KMS-11 (cell line): Measurements from ENCODE around the gene TSPEAR.

Experiments used
- H2AFZ ChIP-seq: fragments of 200-600 bp; sonication (generic); 2 replicates; pipeline ENCODE4 v1.6.1; 2016; ENCODE audit warnings: antibody characterized with exemption, mixed run types, low read depth
- H3K27ac ChIP-seq: fragments of 200-600 bp; sonication (generic); 2 replicates; pipeline ENCODE4 v1.6.1; 2016; ENCODE audit warnings: mild to moderate bottlenecking, mixed run types
- H3K27me3 ChIP-seq: fragments of 200-600 bp; sonication (generic); 2 replicates; pipeline ENCODE4 v1.6.1; 2017; ENCODE audit warnings: mild to moderate bottlenecking, low read depth, mixed run types, moderate library complexity; ENCODE audit not compliant: insufficient read depth
- H3K36me3 ChIP-seq: fragments of 200-600 bp; sonication (generic); 2 replicates; pipeline ENCODE4 v1.6.1; 2017; ENCODE audit warnings: mild to moderate bottlenecking, mixed run types; ENCODE audit not compliant: insufficient read depth
- H3K4me1 ChIP-seq: fragments of 200-600 bp; sonication (generic); 2 replicates; pipeline ENCODE4 v1.6.1; 2016; ENCODE audit warnings: mild to moderate bottlenecking, low read depth, mixed run types; ENCODE audit not compliant: poor library complexity, severe bottlenecking
- H3K4me2 ChIP-seq: fragments of 200-600 bp; sonication (generic); 2 replicates; pipeline ENCODE4 v1.7.0; 2016; ENCODE audit warnings: mild to moderate bottlenecking, mixed run types
- H3K4me3 ChIP-seq: fragments of 200-600 bp; sonication (generic); IDR thresholded peaks from 2 replicates; pipeline ENCODE4 v1.6.1; 2017; ENCODE audit warnings: low read depth, low read length, mixed read lengths; ENCODE audit not compliant: insufficient read depth
- H3K79me2 ChIP-seq: fragments of 200-600 bp; sonication (generic); 2 replicates; pipeline ENCODE4 v1.6.1; 2016; ENCODE audit warnings: low read depth, mixed run types; ENCODE audit not compliant: insufficient read depth
- H3K9ac ChIP-seq: fragments of 200-600 bp; sonication (generic); 2 replicates; pipeline ENCODE4 v1.6.1; 2016; ENCODE audit warnings: mild to moderate bottlenecking, mixed run types
- H4K20me1 ChIP-seq: fragments of 200-600 bp; sonication (generic); 2 replicates; pipeline ENCODE4 v1.6.1; 2016; ENCODE audit warnings: mild to moderate bottlenecking, mixed run types; ENCODE audit not compliant: insufficient read depth
- TF ChIP-seq, protein P1 (sequence below): fragments of 200-600 bp; sonication (generic); conservative IDR thresholded peaks from 2 replicates; pipeline ENCODE4 v1.6.1; 2017; ENCODE audit warnings: low read depth, mild to moderate bottlenecking, antibody characterized with exemption, low read length, moderate library complexity, mixed read lengths

Gene TSPEAR

DNA sequence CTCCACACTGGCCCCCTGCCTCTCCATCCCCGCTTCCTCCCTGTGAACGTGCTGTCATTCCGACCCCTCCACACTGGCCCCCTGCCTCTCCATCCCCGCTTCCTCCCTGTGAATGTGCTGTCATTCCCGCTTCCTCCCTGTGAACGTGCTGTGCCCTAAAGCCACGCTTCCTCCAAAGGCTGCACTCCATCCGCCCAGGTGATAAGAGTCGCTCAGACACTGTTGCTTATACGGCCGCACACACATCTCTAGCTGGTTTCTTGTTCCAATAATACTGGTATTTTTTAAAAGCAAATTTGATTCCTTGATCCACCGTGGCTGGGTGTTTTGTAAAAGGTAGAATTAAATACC, 39.3 kb upstream of the TSPEAR start:
- Histone ChIP-seq H3K27me3 (peaks cover 96% of the 10 kb centered on the region), H3K9ac (no peak overlapping the region), H3K4me1 (no peaks in the 10 kb centered on the region), H3K79me2 (no peaks in the 10 kb centered on the region), H2AFZ (no peak overlapping the region), H3K36me3 (no peaks in the 10 kb centered on the region), H4K20me1 (no peaks in the 10 kb centered on the region), H3K4me3 (no peak overlapping the region), H3K27ac (no peak overlapping the region), H3K4me2 (no peak overlapping the region)
- TF ChIP-seq, protein P1, sequence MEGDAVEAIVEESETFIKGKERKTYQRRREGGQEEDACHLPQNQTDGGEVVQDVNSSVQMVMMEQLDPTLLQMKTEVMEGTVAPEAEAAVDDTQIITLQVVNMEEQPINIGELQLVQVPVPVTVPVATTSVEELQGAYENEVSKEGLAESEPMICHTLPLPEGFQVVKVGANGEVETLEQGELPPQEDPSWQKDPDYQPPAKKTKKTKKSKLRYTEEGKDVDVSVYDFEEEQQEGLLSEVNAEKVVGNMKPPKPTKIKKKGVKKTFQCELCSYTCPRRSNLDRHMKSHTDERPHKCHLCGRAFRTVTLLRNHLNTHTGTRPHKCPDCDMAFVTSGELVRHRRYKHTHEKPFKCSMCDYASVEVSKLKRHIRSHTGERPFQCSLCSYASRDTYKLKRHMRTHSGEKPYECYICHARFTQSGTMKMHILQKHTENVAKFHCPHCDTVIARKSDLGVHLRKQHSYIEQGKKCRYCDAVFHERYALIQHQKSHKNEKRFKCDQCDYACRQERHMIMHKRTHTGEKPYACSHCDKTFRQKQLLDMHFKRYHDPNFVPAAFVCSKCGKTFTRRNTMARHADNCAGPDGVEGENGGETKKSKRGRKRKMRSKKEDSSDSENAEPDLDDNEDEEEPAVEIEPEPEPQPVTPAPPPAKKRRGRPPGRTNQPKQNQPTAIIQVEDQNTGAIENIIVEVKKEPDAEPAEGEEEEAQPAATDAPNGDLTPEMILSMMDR: no peak

DNA sequence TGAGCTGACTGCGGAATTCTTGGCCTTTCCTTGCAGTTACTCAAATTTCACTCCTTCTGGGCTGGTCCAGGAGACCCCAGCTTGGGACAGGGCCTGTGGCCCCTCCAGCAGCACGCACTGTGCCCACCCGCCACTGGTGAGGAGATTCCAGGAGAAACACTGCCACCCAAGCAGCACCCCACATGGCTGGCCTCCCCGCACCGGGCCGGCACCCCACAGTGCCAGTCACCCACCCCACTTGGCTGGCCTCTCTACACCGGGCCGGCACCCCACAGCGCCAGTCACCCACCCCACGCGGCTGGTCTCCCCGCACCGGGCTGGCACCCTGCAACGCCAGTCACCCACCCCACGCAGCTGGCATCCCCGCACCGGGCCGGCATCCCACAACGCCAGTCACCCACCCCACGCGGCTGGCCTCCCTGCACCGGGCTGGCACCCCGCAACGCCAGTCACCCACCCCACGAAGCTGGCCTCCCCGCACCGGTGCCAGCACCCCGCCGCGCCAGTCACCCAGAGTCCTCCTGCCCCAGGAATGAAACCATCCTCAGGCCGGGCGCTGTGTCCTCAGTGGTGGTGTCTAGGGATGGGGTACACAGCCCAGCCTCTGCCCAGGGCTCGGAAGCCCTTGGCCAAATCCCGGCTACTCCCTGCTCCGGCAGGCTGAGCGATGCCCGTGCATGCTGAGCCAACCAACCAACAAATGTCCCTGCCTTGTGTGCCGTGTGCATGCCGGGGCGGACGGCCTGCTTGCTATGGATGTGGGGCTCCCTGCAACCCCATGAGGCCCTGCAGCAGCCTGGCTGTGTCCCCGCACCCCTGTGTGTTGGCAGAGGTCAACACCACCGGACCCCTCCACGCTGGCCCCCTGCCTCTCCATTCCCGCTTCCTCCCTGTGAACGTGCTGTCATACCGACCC, 38.6 kb upstream of the TSPEAR start:
- no peaks in the 10 kb centered on the region for H4K20me1 ChIP-seq
- H3K4me1 ChIP-seq: no peaks in the 10 kb centered on the region
- no peak overlapping the region for H3K27ac ChIP-seq
- H3K4me2 ChIP-seq: no peak overlapping the region
- TF ChIP-seq, protein P1: no peak
- no peaks in the 10 kb centered on the region for H3K79me2 ChIP-seq
- H3K27me3 ChIP-seq: peaks cover 96% of the 10 kb centered on the region
- H2AFZ ChIP-seq: no peak overlapping the region
- H3K9ac ChIP-seq: no peak overlapping the region
- H3K36me3 ChIP-seq: no peaks in the 10 kb centered on the region
- no peak overlapping the region for H3K4me3 ChIP-seq

DNA sequence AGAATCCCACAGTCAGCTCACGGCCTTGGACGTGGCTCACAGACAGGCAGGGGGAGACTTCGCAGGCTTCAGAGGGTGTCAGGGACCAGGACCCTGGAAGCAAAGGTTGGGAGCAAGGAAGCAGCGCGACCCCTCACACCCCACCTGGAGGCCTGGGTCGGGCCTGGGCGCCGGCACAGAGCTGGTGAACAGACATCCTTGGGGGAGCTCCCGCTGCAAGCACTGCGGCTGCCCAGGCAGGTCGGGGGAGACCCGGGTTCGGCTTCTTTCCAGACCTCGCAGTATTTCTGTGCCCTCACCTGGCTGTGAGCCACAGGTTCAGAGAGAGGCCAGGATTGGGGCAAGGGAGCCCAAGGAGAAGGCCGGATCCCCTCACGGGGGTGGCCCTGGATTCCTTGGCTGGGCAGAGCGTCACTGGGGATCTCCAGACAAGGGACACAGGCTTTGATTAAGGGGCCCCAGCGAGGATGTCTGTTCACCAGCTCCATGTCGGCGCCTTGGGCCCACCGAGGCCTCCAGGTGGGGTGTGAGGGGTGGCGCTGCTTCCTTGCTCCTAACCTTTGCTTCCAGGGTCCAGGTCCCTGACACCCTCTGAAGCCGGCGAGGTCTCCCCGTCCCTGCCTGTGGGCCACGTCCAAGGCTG, 37.9 kb upstream of the TSPEAR start:
- TF ChIP-seq, protein P1: no peak
- H3K4me1 ChIP-seq: no peaks in the 10 kb centered on the region
- H3K4me3 ChIP-seq: no peak overlapping the region
- peaks cover 96% of the 10 kb centered on the region for H3K27me3 ChIP-seq
- no peak overlapping the region for H3K4me2 ChIP-seq
- H3K36me3 ChIP-seq: no peaks in the 10 kb centered on the region
- H4K20me1 ChIP-seq: no peaks in the 10 kb centered on the region
- H3K27ac ChIP-seq: no peak overlapping the region
- no peaks in the 10 kb centered on the region for H3K79me2 ChIP-seq
- H2AFZ ChIP-seq: no peak overlapping the region
- no peak overlapping the region for H3K9ac ChIP-seq

DNA sequence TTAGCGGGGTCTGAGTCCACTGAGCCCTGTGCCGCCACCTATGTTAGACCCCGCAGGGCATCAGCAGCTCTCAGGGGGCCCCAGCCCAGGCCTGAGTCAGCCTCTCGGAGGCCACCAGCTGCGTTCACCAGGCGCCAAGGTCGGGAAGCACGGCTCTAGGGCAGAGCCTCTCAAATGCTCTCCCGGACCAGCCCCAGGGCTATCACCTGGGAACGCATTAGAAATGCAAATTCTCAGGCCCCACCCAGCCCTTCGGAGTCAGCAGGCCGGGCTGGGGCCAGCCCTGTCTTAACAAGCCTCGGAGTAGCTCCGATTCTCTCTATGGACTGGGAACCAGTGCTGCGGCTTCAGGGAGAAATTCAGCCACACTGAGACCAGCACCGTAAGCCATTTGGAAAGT, 37.2 kb upstream of the TSPEAR start:
- H2AFZ ChIP-seq: no peak overlapping the region

More for the DNA sequence above, 37.2 kb upstream of the TSPEAR start:
- TF ChIP-seq, protein P1: no peak
- Histone ChIP-seq H3K27ac (no peak overlapping the region), H3K27me3 (peaks cover 96% of the 10 kb centered on the region), H3K79me2 (no peaks in the 10 kb centered on the region), H3K36me3 (no peaks in the 10 kb centered on the region), H3K4me1 (no peaks in the 10 kb centered on the region), H4K20me1 (no peaks in the 10 kb centered on the region), H3K4me3 (no peak overlapping the region), H3K4me2 (no peak overlapping the region), H3K9ac (no peak overlapping the region)
